HL-60 (cell line): ENCODE measurements around the gene SYNJ2.

ENCODE experiments used
- DNase-seq, 2 experiments: peaks; one replicate each; pipeline ENCODE4 v3.0.0-alpha.2; 2010 to 2020; ENCODE audit warnings: low read depth in 1 of 2, low spot score in 1 of 2
- H3K27ac ChIP-seq: fragments of 250-450 bp; sonication (Bioruptor Pico); replicated peaks from 2 replicates; pipeline ENCODE4 v1.5.1; 2020; ENCODE audit warnings: mild to moderate bottlenecking, moderate library complexity
- H3K27me3 ChIP-seq: fragments of 250-450 bp; sonication (Bioruptor Pico); 2 replicates; pipeline ENCODE4 v1.5.1; 2021; ENCODE audit warnings: mild to moderate bottlenecking, moderate library complexity; ENCODE audit not compliant: insufficient read depth, poor library complexity, severe bottlenecking
- H3K4me3 ChIP-seq: replicated peaks from 2 replicates; pipeline ENCODE4 v1.5.1; 2011; ENCODE audit warnings: mild to moderate bottlenecking, control low read depth, low read length; ENCODE audit not compliant: insufficient read depth
- CTCF ChIP-seq: IDR thresholded peaks from one replicate; pipeline ENCODE4 v1.5.1; 2011; ENCODE audit warnings: low read length, control low read depth, inconsistent platforms; ENCODE audit not compliant: insufficient read depth
- GABPA ChIP-seq: IDR thresholded peaks from 2 replicates; pipeline ENCODE4 v1.6.1; 2012; ENCODE audit warnings: low read depth
- POLR2AphosphoS5 ChIP-seq: IDR thresholded peaks from 2 replicates; pipeline ENCODE4 v1.6.1; 2012; ENCODE audit warnings: low read depth
- REST ChIP-seq: IDR thresholded peaks from 2 replicates; pipeline ENCODE4 v1.6.1; 2012; ENCODE audit warnings: low read depth; ENCODE audit not compliant: insufficient replicate concordance
- SPI1 ChIP-seq: IDR thresholded peaks from 2 replicates; pipeline ENCODE4 v1.6.1; 2012; ENCODE audit warnings: low read depth, mild to moderate bottlenecking, borderline replicate concordance

The SYNJ2 gene

GRCh38 chr6:157996201-157996712 is 14.6 kb downstream of the SYNJ2 start:
- Histone ChIP-seq H3K27me3 (no peaks in the 10 kb centered on the region), H3K4me3 (no peak overlapping the region), H3K27ac (no peak overlapping the region)
- no peak for TF ChIP-seq CTCF
- no peak for TF ChIP-seq REST
- no peak for DNase-seq

- DNase-seq, result no peak
- no peak overlapping the region for H3K27ac ChIP-seq
- no peak overlapping the region for H3K4me3 ChIP-seq
- no peak for TF ChIP-seq POLR2AphosphoS5
- no peak for TF ChIP-seq SPI1
- no peak for TF ChIP-seq CTCF
- no peak for TF ChIP-seq GABPA
- TF ChIP-seq REST, result no peak
- no peaks in the 10 kb centered on the region for H3K27me3 ChIP-seq
Observed at GRCh38 chr6:157996918-157997702, 15.4 kb downstream of the SYNJ2 start.

GRCh38 chr6:157997893-157998608 is 16.4 kb downstream of the SYNJ2 start:
- no peak overlapping the region for H3K27ac ChIP-seq
- no peak overlapping the region for H3K4me3 ChIP-seq
- H3K27me3 ChIP-seq, result no peaks in the 10 kb centered on the region
- TF ChIP-seq REST (no peak), CTCF (no peak), SPI1 (no peak), POLR2AphosphoS5 (no peak), GABPA (no peak)
- DNase-seq, result no peak
